ENCODE measurements around the gene UBE2L5.
A peak's percentile ranks its signal among the peaks of the same experiment; 100 is the strongest.

UBE2L5 gene

DNA sequence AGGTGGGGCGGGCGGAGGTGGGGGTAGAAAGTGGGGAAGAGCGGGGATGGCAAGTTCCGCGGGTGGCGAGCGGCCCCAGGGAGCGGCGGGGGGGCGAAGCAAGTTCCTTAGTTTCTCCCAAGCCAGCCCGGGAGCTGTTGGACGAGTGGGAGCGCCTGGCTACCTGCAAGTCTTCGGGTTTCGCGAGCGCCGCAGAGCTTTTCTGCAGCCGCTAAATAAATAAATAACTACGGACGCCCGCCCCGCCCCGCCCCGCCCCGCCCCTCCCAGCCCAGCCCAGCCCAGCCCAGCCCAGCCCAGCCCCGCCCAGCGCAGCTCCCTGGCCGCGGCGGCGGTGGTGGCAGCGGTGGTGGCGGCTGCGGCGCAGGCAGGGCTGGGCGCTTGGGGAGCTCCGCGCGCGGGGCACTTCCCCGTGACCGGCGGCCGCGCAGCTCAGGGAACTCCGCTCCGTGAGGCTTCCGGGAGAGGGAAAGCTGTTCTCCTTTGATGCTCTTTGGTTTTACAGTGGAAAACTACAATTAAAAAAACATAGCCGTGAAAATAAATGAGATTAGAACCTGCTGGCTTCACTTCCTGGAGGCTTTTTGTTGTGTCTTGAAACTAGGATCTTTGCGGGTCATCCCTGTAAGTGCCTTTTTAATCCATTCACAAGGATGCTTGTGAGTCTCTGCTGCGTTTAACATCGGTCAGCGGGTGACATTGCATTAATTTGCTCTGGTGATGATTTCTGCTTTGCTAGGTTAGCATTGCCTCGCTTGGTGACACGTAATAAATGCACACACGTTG, at the start of gene UBE2L5:
UBE2L5 (plus strand) TSS at position 440 of the 786 bp plus-strand sequence. CDS start 5,498 bp downstream, outside the sequence.
- peak; percentile 51 for DNase-seq

DNA sequence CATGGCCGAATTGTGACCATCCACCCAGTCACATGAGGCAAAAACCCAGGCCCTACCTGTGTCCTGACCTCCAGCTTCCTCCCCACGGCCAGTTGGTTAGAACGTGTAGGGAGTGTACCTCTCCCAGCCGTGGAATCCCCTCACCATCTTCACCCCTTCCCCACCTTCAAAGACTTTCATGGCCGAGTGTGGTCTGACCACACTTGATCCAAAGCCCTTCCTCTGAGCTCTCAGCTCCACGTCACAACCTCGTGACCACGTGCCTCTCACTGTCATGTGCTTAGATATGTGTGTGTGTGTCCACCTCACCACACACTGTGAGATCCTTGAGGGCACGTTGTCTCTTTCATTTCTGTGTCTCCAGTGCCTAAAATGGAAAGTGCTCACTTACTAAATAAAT, 48.6 kb upstream of the UBE2L5 start:
- peak; percentile 55 for DNase-seq

DNA sequence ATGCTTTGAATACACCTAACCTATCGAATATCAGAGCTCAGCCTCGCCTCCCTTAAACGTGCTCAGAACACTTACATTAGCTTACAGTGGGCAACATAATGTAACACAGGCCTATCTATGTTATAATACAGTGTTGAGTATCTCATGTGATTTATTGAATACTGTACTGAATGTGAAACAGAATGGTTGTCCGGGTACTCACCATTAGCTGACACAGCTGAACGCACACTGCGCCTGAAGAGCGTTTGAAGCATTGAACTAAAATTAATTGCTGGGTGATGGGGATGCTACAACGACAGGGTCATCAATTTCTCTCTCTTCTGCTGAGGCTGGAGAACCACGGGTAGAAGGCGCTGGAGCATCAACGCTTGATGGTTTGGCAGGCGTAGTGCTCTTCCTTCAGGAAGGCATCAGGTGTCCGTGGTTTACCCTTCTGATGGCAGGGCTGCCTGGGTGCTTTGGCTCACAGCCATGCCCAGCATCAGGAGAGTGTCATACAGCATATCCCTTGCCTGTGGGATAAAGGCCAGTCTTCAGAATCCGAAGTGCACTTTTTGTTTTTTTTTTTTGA, 46.9 kb upstream of the UBE2L5 start:
- no peak for DNase-seq

GRCh38 chr13:30376426-30377311, 45.6 kb upstream of the UBE2L5 start:
- DNase-seq = peak; percentile 81

- no peak for DNase-seq
These were observed 45.0 kb upstream of the UBE2L5 start for GRCh38 chr13:30377312-30377685.

- no peak for DNase-seq
These were observed 44.1 kb upstream of the UBE2L5 start for GRCh38 chr13:30378191-30378590.

DNA sequence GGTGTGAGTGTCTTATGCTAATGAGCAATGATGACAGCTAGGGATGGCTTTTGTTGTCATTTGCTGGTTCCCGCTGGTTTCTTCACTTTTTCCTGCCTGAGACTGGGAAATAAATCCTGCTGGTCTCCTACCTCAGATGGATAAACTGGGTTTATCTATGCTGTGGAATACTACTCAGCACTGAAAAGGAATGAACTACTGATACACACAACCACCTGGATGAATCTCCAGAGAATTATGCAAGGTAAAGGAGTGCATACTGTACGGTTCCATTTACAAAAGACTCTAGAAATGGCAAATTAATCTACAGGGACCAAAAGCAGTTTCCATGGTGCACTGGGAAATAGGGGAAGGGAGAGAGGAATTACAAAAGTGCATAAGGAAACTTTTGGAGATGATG, 41.2 kb upstream of the UBE2L5 start:
- no peak for DNase-seq

DNA sequence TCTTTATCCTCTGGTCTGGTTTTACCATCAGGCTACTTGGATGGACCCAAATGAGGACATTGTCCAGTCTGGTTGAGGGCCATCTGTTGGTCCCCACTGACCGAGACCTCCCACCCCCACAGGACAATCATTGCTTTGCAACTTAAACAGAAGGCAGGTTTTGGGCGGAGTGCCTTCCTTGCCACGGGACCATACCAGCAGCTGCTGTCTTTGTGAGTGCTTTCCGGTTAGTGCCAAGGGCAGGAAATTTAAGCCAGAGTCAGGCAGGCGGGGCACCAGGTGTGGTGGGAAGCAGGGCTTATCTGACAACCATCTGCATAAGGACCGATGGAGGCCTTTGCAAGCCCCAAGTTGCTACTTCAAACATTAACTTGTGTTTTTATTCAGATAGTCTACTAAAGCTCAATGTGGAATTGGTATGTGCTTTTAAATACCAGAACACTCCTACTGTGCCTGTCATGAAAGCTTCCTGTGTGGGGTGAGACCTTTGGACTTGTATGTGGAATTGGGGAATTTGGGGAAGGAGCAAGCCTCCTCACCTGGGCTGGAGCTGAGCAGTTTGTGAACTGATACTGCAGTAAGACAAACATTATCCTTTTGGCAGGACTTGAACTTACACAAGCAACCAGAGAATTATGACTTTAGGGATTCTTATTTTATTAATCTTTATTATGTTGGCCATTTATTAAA, 39.3 kb upstream of the UBE2L5 start:
- DNase-seq = no peak

DNA sequence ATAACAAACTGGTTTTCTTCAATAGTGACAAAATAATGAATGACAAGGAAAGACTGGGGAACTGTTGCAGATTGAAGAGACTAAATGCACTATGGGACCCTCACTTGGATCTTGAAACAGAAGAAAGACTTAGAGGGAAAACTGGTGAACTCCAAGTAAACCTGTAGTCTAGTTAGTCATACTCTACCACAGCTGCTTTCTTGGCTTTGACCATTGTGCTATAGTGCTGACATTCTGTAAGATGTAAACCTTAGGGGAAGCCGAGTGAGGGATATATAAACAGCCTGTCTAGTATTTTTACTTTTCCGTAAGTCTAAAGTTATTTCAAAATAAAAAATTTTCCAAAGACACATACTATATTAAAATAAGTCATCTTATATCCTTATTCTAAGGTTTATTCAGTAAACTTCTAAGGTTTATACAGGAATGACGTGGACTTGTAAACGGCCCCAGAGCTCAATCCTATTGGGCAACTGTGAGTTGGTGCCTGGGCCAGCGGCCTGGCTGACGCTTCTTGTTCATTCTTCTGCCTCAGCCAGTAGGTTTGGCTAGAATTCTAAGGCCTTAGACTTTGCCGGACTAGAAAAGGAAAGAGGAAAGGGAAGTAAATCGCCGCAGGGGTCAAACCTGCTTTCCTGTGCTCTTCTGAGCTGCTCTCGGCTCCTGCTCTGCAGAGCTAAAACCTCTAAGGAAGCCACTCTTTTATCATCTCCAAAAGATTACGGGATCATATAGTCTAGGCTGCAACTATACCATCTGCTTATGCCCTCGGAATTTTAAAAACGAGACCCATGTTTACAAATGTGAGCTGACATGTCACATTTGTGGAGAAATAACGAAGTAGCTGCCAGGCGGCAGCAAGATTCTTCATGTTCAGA, 33.6 kb upstream of the UBE2L5 start:
- DNase-seq = no peak

GRCh38 chr13:30391956-30392680, 30.2 kb upstream of the UBE2L5 start:
- no peak for DNase-seq

- DNase-seq = no peak
These were observed 29.6 kb upstream of the UBE2L5 start for GRCh38 chr13:30392681-30393045.

GRCh38 chr13:30394751-30395191, 27.5 kb upstream of the UBE2L5 start:
- peak; percentile 63 for DNase-seq

DNA sequence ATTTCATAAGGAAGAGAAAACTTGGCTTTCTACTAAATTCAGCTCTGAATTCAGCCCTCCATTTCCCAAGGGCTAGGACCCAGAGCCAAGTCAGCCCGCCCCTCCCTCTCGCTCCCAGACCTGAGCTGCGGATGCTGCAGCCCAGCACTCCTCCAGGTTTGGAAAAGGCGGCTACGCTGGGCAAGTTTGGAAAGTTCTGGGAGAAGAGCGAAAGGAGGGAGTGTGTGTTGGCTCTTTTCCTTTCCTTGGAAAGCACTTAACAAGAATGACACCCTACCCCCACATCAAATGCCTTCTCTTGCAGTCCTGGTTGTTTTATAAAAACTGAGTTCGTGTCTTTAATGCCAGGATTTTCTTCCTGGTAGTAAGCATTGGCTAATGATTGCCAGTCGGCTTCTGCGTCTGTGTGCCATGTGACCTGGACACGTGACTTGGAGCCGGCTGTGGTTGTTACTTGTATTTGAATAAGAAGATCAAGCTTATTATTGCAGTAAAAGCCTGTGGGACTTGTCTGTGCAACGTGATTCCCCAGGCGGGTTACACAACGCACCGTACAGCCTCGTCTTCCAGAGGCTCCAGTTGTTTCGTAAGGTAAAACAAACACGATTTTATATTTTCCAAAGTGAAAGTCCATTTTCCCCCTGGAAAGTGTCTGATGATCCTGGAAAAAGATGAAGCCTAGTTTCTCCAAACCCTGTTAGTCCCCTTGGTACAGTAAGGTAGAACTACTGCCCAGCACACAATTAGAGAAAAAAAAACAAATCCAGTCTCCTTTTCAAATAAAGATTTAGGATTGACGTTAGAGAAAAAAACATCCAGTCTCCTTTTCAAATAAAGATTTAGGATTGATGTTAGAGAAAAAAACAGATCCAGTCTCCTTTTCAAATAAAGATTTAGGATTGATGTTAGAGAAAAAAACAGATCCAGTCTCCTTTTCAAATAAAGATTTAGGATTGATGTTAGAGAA, 26.8 kb upstream of the UBE2L5 start:
- peak; percentile 83 for DNase-seq

DNA sequence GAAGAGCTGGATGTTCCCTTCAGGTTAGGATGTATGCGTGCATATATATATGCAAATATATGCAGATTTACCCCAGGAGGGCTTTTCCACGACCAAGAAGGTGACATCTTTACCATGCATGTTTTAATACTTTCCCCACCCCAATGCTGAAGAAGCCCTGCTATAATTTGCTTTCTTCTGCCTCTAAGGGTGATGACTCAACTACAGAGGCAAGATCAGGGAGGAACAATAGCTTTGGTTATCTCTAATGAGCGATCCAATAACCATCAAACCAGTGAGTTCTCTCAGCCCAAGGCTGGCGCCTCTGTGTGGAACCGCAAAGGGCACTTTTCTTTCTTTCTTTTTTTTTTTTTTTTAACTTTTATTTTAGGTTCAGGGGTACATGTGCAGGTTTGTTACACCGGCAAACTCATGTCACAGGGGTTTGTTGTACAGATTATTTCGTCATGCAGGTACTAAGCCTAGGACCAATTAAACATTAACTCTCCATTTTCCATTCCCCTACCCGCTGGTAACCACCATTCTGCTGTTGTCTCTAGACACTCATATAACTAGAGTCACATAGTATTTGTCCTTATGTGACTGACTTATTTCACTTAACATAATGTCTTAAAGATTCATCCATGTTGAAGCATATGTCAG, 25.7 kb upstream of the UBE2L5 start:
- DNase-seq = peak; percentile 71

DNA sequence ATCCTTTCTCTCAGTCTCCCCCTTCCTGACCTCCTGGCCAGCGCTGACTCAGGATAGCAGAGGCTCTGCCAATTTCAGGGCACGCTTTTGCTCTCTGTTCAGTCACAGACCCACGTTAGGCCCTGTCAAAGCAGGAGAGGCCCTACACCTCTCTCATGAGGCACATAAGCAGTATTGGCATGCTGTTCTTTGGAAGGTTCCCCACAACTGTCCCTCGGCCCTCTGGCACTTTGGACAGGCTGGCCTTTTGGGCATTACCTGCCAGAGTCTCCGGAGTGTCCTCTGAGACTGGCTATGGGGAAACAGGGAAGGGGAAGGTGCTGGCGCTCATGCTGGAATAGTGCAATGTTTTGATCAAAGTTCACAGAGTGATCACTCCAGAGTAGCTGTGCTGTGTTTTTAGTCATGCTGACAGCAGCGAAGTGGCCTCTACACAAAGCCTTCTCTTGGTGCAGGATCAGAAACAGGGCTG, 23.7 kb upstream of the UBE2L5 start:
- DNase-seq = no peak

DNA sequence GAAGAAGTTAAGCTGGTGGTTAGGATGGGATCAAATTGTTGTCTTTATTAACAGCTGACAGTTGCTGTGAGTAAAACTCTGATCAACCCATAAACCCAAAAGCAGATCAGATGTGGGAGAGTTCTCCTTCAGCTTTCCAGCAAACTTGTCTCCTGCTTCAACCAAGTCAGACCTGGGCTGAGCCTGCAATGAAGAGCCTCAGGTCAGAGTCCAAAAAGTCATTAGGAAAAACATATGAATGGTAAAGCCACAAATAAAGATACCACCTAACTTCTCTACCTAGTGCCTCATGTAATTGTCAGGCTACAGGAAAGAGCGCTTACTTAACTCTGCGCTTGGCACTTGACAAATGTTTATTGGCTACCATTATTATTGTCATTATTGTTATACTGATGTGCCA, 21.9 kb upstream of the UBE2L5 start:
- DNase-seq = no peak

- no peak for DNase-seq
These were observed 20.9 kb upstream of the UBE2L5 start for GRCh38 chr13:30401347-30401746.

DNA sequence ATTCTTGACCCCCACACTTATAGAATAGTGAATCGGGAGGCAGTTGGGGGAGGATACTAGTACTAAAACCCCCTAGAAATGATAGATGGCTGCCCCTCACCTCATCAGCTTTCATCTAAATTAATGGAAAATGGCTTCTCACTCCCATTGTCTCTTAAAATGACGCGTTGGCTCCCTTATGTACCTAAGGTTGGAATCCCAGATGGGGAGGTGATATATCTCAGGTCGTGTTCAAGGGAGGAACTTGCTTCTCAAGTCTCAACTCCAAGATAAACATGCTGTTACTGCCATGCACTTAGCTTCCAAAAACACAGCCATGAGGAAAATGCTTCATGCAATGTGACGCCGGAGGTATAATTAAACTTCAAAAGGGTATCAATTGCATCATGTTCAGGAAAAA, 18.8 kb upstream of the UBE2L5 start:
- DNase-seq = no peak

DNA sequence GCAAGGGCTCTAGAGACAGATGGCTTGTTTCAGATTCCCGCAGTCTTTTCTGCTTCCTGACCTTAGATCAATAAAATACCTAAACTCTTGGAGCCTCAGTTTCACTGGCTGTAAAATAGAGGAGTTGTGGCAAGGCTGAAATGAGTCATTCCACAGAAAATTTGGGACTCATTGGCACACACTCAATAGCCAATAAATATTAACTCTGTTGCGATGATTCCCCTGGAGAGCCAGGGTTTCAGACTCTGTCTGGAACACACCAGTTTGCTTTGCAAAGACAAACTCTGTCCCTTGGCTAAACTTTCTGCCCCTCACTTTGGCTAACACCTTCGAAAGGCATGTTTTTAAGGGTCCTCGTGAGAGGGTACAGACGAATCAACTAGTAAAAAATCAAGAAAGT, 18.1 kb upstream of the UBE2L5 start:
- DNase-seq = no peak
